Prostate gland (tissue), 2 donors: ENCODE results near the gene LACC1.

ENCODE experiments used
- POLR2A ChIP-seq: fragments of 450-650 bp; IDR thresholded peaks from one replicate; pipeline ENCODE4 v1.6.1; 2016; ENCODE audit warnings: antibody characterized with exemption, mild to moderate bottlenecking
- TF ChIP-seq, protein P1 (sequence below), 4 experiments: fragments of 200-600 bp in 2 of 4; fragments of 450-650 bp in 2 of 4; sonication (generic) in 2 of 4; IDR thresholded peaks; 1 replicate in 3 of 4; 2 replicates in 1 of 4; pipeline ENCODE4 v1.5.1; 2016 to 2019; ENCODE audit warnings: antibody characterized with exemption in 4 of 4, mild to moderate bottlenecking in 2 of 4, moderate library complexity in 2 of 4

GRCh38 chr13:43880214-43880855 lies 631 bp downstream of the LACC1 start:
- TF ChIP-seq, protein P1, sequence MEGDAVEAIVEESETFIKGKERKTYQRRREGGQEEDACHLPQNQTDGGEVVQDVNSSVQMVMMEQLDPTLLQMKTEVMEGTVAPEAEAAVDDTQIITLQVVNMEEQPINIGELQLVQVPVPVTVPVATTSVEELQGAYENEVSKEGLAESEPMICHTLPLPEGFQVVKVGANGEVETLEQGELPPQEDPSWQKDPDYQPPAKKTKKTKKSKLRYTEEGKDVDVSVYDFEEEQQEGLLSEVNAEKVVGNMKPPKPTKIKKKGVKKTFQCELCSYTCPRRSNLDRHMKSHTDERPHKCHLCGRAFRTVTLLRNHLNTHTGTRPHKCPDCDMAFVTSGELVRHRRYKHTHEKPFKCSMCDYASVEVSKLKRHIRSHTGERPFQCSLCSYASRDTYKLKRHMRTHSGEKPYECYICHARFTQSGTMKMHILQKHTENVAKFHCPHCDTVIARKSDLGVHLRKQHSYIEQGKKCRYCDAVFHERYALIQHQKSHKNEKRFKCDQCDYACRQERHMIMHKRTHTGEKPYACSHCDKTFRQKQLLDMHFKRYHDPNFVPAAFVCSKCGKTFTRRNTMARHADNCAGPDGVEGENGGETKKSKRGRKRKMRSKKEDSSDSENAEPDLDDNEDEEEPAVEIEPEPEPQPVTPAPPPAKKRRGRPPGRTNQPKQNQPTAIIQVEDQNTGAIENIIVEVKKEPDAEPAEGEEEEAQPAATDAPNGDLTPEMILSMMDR (IDR thresholded peaks at IDR 0.05), result no peak
- no peak for TF ChIP-seq POLR2A
